ENCODE data around the gene C1orf216.
"Not testable (repeated sequence)": the region's sequence is repeated elsewhere in the genome, so short reads cannot be mapped to it uniquely, and the experiment has no call there.

C1orf216 gene

GRCh38 chr1:35706846-35707600 is 11.7 kb downstream of the C1orf216 start:
- no peak for DNase-seq

DNA sequence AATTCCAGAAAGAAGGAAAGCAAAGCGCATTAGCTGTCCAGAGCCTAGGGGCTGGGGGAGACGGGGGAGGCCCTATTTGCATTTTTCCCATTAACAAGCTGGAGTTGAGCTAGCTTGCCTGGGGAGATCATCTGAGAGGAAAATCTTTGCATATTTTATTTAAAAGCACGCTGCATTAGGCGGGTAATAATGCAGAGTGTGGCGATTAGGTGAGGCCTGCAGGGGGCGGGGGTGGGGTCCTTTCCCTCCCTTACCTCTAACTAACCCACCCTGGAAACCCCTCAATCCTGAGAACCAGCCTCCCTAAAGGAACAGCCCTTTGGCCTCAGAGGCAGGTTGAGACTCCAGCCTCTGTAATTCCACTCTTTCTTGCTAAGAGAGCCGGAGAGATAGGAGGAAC is 16.2 kb downstream of the C1orf216 start:
- DNase-seq, result no peak

DNA sequence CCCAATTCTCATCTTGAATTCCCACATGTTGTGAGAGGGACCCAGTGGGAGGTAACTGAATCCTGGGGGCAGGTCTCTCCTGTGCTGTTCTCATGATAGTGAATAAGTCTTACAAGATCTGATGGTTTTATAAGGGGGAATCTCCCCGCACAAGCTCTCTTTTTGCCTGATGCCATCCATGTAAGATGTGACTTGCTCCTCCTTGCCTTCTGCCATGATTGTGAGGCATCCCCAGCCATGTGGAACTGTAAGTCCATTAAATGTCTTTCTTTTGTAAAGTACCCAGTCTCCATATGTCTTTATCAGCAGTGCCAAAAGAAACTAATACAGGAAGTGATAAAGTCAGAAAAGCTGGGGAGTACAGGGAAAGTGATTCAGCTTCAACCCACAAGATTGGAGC is 19.5 kb downstream of the C1orf216 start:
- DNase-seq, result not testable (repeated sequence)

GRCh38 chr1:35692317-35692716 is 26.4 kb downstream of the C1orf216 start:
- no peak for DNase-seq

DNA sequence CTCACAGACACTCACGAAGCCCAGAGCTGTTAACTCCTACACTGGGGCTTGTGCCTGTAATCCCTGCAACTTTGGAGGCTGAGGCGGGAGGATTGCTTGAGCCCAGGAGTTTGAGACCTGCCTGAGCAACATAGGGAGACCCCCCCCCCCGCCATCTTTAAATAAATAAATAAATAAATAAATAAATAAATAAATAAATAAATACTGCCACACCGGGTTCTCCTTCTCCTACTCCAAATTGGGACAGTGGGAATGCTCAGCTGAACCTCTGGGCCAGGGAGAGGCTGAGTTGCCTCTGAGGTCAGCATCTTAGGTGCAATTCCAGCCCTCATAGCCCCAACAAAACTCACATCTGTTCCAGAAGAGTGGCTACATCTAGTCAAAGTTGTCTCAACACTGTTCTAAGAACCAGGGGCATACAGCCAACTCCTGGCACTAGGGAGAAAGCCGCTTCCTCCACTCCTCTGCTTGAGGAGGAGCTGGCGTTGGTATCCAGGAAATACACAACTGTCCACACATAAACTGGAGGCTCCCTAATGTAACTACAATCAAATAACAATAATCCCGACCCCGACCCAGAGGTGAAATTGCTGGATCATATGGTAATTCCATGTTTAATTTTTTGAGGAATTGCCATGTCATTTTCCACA is 27.0 kb downstream of the C1orf216 start:
- DNase-seq, result no peak

- no peak for DNase-seq
Measured at GRCh38 chr1:35691080-35691479, 27.6 kb downstream of the C1orf216 start.

- not testable (repeated sequence) for DNase-seq
Measured at GRCh38 chr1:35690103-35690502, 28.6 kb downstream of the C1orf216 start.

GRCh38 chr1:35688161-35688560 is 30.5 kb downstream of the C1orf216 start:
- no peak for DNase-seq

DNA sequence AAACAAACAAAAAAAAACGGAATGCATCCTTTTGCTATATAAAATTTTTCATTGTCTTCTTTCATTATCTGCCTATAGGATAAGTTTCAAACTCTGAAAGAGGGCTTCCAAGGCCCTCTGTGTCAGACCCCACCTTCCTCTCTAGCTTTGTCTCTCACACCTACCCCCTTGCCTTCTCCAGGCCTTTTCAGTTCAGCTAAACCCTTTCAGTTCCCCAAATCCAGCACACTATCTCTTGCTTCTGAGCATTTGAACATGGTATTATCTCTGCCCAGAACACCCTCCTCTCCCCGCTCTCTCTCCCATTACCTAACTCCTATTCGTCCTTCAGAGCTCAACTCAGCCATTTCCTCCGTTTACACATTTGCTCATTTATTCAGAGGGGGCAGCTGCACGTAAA is 35.7 kb downstream of the C1orf216 start:
- no peak for DNase-seq

DNA sequence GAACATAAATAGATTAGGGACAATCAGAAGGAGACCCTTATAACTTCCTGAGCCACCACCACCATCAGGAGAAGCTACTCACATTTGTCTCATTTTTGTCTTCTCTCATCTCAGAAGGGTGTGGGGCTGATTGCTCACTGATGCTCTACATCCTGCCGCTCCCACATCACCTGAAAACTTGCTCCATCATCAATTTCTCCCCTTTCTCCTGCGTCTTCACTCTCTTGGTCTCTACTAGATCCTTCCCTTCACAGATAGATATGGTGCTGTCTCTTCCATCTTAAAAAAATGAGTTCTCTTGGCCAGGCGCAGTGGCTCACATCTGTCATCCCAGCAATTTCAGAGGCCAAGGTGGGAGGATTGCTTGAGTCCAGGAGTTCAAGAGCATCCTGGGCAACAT is 38.4 kb downstream of the C1orf216 start:
- DNase-seq, result no peak

GRCh38 chr1:35675773-35676172 is 42.9 kb downstream of the C1orf216 start:
- no peak for DNase-seq

- DNase-seq, result no peak
Measured at GRCh38 chr1:35674111-35674510, 44.6 kb downstream of the C1orf216 start.

GRCh38 chr1:35672116-35672515 is 46.6 kb downstream of the C1orf216 start:
- no peak for DNase-seq

DNA sequence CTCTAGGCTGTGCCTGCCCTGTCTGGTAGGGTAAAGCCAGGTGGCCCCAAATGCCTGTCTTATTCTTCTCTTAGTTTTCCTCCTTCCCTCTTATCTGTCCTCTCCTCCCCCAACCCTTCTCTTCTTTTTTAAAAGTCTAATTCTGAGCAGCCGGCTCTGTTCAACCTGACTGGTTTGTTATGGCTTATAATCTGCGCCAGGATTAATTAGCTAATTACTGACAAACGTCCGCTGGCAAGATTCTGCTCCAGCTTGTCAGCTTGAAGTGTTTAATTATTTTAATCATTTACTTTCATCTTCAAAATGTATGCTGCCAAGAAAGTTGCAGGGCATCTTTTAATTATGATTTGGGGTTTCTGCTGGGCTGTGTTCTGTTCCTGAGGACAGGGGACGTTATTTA is 50.2 kb downstream of the C1orf216 start:
- no peak for DNase-seq

DNA sequence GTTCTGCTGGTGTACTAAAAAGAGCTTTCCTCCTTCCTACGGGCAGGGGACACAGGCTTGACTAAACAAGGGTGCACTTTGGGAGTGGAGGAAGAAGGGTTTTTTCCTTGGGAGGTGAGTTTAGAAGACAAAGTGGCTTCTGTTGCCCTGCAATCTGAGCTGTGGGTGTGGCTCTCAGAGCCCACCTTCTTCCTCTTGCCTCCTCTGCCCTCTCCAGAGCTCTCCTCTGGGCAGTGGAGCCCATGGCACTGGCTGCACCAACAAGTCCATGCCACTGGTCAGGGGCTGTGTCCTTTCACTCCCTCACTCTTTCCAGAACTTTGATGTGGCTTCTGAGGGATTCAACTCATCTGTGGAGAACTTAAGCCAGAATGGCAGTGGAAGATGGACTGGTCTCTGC is 51.8 kb downstream of the C1orf216 start:
- no peak for DNase-seq

GRCh38 chr1:35666216-35666615 is 52.5 kb downstream of the C1orf216 start:
- DNase-seq, result no peak
